Prostate gland (tissue), 2 donors: ENCODE results near the gene EVI5.

ENCODE experiments used
- POLR2A ChIP-seq: fragments of 450-650 bp; IDR thresholded peaks from one replicate; pipeline ENCODE4 v1.6.1; 2016; ENCODE audit warnings: antibody characterized with exemption, mild to moderate bottlenecking
- TF ChIP-seq, protein P1 (sequence below), 4 experiments: fragments of 200-600 bp in 2 of 4; fragments of 450-650 bp in 2 of 4; sonication (generic) in 2 of 4; IDR thresholded peaks; 1 replicate in 3 of 4; 2 replicates in 1 of 4; pipeline ENCODE4 v1.5.1; 2016 to 2019; ENCODE audit warnings: antibody characterized with exemption in 4 of 4, mild to moderate bottlenecking in 2 of 4, moderate library complexity in 2 of 4

GRCh38 chr1:92711473-92712165 is 73.3 kb downstream of the EVI5 start:
- TF ChIP-seq, protein P1, sequence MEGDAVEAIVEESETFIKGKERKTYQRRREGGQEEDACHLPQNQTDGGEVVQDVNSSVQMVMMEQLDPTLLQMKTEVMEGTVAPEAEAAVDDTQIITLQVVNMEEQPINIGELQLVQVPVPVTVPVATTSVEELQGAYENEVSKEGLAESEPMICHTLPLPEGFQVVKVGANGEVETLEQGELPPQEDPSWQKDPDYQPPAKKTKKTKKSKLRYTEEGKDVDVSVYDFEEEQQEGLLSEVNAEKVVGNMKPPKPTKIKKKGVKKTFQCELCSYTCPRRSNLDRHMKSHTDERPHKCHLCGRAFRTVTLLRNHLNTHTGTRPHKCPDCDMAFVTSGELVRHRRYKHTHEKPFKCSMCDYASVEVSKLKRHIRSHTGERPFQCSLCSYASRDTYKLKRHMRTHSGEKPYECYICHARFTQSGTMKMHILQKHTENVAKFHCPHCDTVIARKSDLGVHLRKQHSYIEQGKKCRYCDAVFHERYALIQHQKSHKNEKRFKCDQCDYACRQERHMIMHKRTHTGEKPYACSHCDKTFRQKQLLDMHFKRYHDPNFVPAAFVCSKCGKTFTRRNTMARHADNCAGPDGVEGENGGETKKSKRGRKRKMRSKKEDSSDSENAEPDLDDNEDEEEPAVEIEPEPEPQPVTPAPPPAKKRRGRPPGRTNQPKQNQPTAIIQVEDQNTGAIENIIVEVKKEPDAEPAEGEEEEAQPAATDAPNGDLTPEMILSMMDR (IDR thresholded peaks at IDR 0.05), result no peak
- no peak for TF ChIP-seq POLR2A
